ENCODE data around the gene LEF1. TPM values are rescaled to one million over a fixed set of nuclear protein-coding genes. Genes with fewer than 3 reads are reported as not detected.

The LEF1 gene
- total and polyA plus RNA-seq, 2 experiments from 2014 or later: 0.50 to 0.73 TPM

DNA sequence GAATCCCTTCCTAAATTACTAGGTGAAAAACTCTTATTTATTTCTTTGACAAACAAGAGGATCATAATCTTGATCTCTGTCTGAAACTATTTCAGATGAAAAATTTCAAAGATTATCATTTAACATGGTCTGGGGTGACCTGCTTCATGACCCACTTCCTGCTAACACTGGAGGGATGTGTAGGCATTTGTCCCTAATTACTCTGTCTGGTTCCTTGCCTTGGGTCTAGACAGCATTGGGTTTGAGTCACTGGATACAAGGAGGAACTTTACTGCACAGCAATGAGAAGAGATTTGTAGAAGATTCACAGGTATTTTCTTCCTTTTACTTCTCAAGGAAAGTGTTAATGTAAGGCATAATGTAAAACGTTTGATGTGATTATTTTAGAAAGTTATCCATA, 67.9 kb downstream of the LEF1 start:
- H3K4me2 ChIP-seq: no peak overlapping the region
- DNase-seq (ENCODE audit: low spot score): no peak
- Mint-ChIP-seq H3K4me3 (no peak overlapping the region), H3K9me3 (no peaks in the 10 kb centered on the region), H3K4me1 (peaks cover 10% of the 10 kb centered on the region; the same call in 2 of the 3 replicates), H3K27ac (no peak overlapping the region), H3K36me3 (ENCODE audit: low read depth) (no peaks in the 10 kb centered on the region), H3K27me3 (ENCODE audit: insufficient read depth, low read depth, poor library complexity) (peaks cover 3% of the 10 kb centered on the region)
- no peak overlapping the region for H3K4me3 ChIP-seq
- H3K27ac ChIP-seq (ENCODE audit: low read depth): no peak overlapping the region
- H4K20me1 ChIP-seq (replicated peaks; ENCODE audit: insufficient read depth): no peaks in the 10 kb centered on the region
- H2AFZ ChIP-seq: no peak overlapping the region
- H3K27me3 ChIP-seq (ENCODE audit: insufficient read depth): no peaks in the 10 kb centered on the region
- TF ChIP-seq POLR2AphosphoS5 (IDR thresholded peaks at IDR 0.05; ENCODE audit: low read depth): no peak
- TF ChIP-seq, protein P1, sequence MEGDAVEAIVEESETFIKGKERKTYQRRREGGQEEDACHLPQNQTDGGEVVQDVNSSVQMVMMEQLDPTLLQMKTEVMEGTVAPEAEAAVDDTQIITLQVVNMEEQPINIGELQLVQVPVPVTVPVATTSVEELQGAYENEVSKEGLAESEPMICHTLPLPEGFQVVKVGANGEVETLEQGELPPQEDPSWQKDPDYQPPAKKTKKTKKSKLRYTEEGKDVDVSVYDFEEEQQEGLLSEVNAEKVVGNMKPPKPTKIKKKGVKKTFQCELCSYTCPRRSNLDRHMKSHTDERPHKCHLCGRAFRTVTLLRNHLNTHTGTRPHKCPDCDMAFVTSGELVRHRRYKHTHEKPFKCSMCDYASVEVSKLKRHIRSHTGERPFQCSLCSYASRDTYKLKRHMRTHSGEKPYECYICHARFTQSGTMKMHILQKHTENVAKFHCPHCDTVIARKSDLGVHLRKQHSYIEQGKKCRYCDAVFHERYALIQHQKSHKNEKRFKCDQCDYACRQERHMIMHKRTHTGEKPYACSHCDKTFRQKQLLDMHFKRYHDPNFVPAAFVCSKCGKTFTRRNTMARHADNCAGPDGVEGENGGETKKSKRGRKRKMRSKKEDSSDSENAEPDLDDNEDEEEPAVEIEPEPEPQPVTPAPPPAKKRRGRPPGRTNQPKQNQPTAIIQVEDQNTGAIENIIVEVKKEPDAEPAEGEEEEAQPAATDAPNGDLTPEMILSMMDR (conservative IDR thresholded peaks at IDR 0.05; ENCODE audit: low read depth in 2 of 2): no peak
- TF ChIP-seq, protein P2, sequence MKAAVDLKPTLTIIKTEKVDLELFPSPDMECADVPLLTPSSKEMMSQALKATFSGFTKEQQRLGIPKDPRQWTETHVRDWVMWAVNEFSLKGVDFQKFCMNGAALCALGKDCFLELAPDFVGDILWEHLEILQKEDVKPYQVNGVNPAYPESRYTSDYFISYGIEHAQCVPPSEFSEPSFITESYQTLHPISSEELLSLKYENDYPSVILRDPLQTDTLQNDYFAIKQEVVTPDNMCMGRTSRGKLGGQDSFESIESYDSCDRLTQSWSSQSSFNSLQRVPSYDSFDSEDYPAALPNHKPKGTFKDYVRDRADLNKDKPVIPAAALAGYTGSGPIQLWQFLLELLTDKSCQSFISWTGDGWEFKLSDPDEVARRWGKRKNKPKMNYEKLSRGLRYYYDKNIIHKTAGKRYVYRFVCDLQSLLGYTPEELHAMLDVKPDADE (IDR thresholded peaks at IDR 0.05): no peak
- TF ChIP-seq, protein P3, sequence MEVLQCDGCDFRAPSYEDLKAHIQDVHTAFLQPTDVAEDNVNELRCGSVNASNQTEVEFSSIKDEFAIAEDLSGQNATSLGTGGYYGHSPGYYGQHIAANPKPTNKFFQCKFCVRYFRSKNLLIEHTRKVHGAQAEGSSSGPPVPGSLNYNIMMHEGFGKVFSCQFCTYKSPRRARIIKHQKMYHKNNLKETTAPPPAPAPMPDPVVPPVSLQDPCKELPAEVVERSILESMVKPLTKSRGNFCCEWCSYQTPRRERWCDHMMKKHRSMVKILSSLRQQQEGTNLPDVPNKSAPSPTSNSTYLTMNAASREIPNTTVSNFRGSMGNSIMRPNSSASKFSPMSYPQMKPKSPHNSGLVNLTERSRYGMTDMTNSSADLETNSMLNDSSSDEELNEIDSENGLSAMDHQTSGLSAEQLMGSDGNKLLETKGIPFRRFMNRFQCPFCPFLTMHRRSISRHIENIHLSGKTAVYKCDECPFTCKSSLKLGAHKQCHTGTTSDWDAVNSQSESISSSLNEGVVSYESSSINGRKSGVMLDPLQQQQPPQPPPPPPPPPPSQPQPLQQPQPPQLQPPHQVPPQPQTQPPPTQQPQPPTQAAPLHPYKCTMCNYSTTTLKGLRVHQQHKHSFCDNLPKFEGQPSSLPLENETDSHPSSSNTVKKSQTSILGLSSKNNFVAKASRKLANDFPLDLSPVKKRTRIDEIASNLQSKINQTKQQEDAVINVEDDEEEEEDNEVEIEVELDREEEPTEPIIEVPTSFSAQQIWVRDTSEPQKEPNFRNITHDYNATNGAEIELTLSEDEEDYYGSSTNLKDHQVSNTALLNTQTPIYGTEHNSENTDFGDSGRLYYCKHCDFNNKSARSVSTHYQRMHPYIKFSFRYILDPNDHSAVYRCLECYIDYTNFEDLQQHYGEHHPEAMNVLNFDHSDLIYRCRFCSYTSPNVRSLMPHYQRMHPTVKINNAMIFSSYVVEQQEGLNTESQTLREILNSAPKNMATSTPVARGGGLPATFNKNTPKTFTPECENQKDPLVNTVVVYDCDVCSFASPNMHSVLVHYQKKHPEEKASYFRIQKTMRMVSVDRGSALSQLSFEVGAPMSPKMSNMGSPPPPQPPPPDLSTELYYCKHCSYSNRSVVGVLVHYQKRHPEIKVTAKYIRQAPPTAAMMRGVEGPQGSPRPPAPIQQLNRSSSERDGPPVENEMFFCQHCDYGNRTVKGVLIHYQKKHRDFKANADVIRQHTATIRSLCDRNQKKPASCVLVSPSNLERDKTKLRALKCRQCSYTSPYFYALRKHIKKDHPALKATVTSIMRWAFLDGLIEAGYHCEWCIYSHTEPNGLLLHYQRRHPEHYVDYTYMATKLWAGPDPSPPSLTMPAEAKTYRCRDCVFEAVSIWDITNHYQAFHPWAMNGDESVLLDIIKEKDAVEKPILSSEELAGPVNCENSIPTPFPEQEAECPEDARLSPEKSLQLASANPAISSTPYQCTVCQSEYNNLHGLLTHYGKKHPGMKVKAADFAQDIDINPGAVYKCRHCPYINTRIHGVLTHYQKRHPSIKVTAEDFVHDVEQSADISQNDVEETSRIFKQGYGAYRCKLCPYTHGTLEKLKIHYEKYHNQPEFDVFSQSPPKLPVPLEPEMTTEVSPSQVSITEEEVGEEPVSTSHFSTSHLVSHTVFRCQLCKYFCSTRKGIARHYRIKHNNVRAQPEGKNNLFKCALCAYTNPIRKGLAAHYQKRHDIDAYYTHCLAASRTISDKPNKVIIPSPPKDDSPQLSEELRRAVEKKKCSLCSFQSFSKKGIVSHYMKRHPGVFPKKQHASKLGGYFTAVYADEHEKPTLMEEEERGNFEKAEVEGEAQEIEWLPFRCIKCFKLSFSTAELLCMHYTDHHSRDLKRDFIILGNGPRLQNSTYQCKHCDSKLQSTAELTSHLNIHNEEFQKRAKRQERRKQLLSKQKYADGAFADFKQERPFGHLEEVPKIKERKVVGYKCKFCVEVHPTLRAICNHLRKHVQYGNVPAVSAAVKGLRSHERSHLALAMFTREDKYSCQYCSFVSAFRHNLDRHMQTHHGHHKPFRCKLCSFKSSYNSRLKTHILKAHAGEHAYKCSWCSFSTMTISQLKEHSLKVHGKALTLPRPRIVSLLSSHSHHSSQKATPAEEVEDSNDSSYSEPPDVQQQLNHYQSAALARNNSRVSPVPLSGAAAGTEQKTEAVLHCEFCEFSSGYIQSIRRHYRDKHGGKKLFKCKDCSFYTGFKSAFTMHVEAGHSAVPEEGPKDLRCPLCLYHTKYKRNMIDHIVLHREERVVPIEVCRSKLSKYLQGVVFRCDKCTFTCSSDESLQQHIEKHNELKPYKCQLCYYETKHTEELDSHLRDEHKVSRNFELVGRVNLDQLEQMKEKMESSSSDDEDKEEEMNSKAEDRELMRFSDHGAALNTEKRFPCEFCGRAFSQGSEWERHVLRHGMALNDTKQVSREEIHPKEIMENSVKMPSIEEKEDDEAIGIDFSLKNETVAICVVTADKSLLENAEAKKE (CRISPR knock-in tag; IDR thresholded peaks at IDR 0.05): no peak
- H3K9me2 ChIP-seq (ENCODE audit: insufficient read depth): 0 out of 2 replicates have a peak, but pooled peaks cover 3% of the 10 kb centered on the region
- no peaks in the 10 kb centered on the region for H3F3A ChIP-seq (replicated peaks; ENCODE audit: low read depth)
- no peak for ATAC-seq
- H3K4me1 ChIP-seq (ENCODE audit: insufficient read depth): no peaks in the 10 kb centered on the region
- H3K36me3 ChIP-seq (ENCODE audit: insufficient read depth): no peaks in the 10 kb centered on the region
- H3K79me2 ChIP-seq (replicated peaks; ENCODE audit: insufficient read depth): no peaks in the 10 kb centered on the region

Data from GM23338 (cell line).